Uterus (tissue), 2 donors: Measurements from ENCODE around the gene FOXRED1.

ENCODE experiments used
- POLR2A ChIP-seq, 2 donors: fragments of 450-650 bp; IDR thresholded peaks; one replicate each; pipeline ENCODE4 v1.6.1; 2016; ENCODE audit warnings: antibody characterized with exemption in 2 of 2, mild to moderate bottlenecking in 1 of 2, moderate library complexity in 1 of 2
- TF ChIP-seq, protein P1 (sequence below), 4 experiments: fragments of 200-600 bp in 2 of 4; fragments of 450-650 bp in 2 of 4; sonication (generic) in 2 of 4; IDR thresholded peaks; one replicate each; pipeline ENCODE4 v1.5.1; 2016 to 2019; ENCODE audit warnings: antibody characterized with exemption in 4 of 4, mild to moderate bottlenecking in 2 of 4, moderate library complexity in 1 of 4

DNA sequence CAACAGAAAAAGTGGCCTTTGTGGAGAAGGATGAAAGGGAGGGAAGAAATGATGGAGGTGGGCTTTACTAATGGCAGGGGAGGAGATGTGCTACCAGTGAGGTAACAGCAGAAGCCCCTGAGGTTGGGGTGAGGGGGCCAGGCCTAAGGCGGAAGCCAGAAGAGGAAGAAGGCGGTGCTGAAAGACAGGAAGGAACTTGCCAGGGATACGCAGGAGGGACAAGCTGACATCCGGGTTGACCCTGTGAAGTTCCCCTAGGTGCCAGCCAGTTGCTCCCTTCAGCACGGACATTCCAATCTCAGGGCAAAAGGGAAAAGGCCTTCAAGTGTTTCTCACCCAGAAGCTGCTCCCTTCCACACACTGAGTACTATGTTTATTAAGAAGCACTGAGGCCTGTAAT lies 11.6 kb downstream of the FOXRED1 start:
- TF ChIP-seq, protein P1, sequence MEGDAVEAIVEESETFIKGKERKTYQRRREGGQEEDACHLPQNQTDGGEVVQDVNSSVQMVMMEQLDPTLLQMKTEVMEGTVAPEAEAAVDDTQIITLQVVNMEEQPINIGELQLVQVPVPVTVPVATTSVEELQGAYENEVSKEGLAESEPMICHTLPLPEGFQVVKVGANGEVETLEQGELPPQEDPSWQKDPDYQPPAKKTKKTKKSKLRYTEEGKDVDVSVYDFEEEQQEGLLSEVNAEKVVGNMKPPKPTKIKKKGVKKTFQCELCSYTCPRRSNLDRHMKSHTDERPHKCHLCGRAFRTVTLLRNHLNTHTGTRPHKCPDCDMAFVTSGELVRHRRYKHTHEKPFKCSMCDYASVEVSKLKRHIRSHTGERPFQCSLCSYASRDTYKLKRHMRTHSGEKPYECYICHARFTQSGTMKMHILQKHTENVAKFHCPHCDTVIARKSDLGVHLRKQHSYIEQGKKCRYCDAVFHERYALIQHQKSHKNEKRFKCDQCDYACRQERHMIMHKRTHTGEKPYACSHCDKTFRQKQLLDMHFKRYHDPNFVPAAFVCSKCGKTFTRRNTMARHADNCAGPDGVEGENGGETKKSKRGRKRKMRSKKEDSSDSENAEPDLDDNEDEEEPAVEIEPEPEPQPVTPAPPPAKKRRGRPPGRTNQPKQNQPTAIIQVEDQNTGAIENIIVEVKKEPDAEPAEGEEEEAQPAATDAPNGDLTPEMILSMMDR (IDR thresholded peaks at IDR 0.05) = no peak
- no peak for TF ChIP-seq POLR2A (IDR thresholded peaks at IDR 0.05)
